GM12878 (cell line): ENCODE results near the gene NEGR1. TPM values are rescaled to one million over a fixed set of nuclear protein-coding genes. Genes with fewer than 3 reads are reported as not detected.

Source experiments
- ATAC-seq: fragments of 200-7000 bp; cut with Tn5 transposase; 3 replicates; pipeline ENCODE4 v1.9.1; 2020; ENCODE audit warnings: mild to moderate bottlenecking, moderate library complexity
- BruUV-seq: library from RNA; stranded (reverse); fragments of 400-500 nt; replicated peaks from 2 replicates; lab custom pipeline; 2021; lab: Mats Ljungman, UMichigan
- CTCF ChIA-PET: fragments of 300-600 bp; sonication (Branson Sonifier 250); formaldehyde crosslinking; extraction: SDS; loops from one replicate; lab custom pipeline; 2021; ENCODE audit warnings: inconsistent platforms; lab: Yijun Ruan, JAX
- POLR2A ChIA-PET: fragments of 350-600 bp; formaldehyde crosslinking; extraction: SDS; loops from one replicate; lab custom pipeline; 2021; ENCODE audit warnings: inconsistent platforms; lab: Charles Lee
- RAD21 ChIA-PET: fragments of 300-600 bp; sonication (Branson Sonifier 250); formaldehyde crosslinking; loops from one replicate; lab custom pipeline; 2023; ENCODE audit warnings: antibody characterized with exemption; ENCODE audit not compliant: unreplicated experiment; lab: Charles Lee
- SMC1A ChIA-PET: fragments of 300-600 bp; sonication (Branson Sonifier 250); formaldehyde crosslinking; loops from one replicate; lab custom pipeline; 2023; ENCODE audit not compliant: unreplicated experiment, uncharacterized antibody; lab: Charles Lee
- DNase-seq: peaks from one replicate; pipeline ENCODE4 v3.0.0-alpha.2; 2011; ENCODE audit warnings: low read depth, low spot score
- FAIRE-seq: peaks from 3 replicates; lab custom pipeline; 2011; peaks lifted over from hg19 to GRCh38; lab: Jason Lieb, UNC
- H2AFZ ChIP-seq: 2 replicates; pipeline ENCODE4 v1.6.0; 2011; ENCODE audit warnings: low read depth, low read length, control low read depth; ENCODE audit not compliant: control insufficient read depth
- H3K27ac ChIP-seq: 2 replicates; pipeline ENCODE4 v1.5.1; 2011; ENCODE audit warnings: control low read depth; ENCODE audit not compliant: control insufficient read depth, insufficient read depth
- H3K27me3 ChIP-seq, 2 experiments: replicated peaks in 1 of 2; 2 replicates each; pipeline versions ENCODE4 v1.6.0 to v1.6.1; 2011; ENCODE audit warnings: low read length in 1 of 2; ENCODE audit not compliant: control insufficient read depth in 2 of 2, insufficient read depth in 2 of 2
- H3K36me3 ChIP-seq, 2 experiments: 2 replicates each; pipeline ENCODE4 v1.5.1; 2011; ENCODE audit warnings: low read length in 1 of 2; ENCODE audit not compliant: control insufficient read depth in 2 of 2, insufficient read depth in 2 of 2
- H3K4me1 ChIP-seq: 2 replicates; pipeline ENCODE4 v1.6.1; 2011; ENCODE audit warnings: mild to moderate bottlenecking, low read length, moderate library complexity, mixed read lengths; ENCODE audit not compliant: control insufficient read depth, insufficient read depth
- H3K4me2 ChIP-seq: 2 replicates; pipeline ENCODE4 v1.6.0; 2011; ENCODE audit warnings: control low read depth; ENCODE audit not compliant: control insufficient read depth, insufficient read depth
- H3K4me3 ChIP-seq: fragments of 200-600 bp; sonication (generic); 2 replicates; pipeline ENCODE4 v1.5.1; 2016
- H3K79me2 ChIP-seq: 2 replicates; pipeline ENCODE4 v1.6.0; 2011; ENCODE audit warnings: low read length; ENCODE audit not compliant: control insufficient read depth, insufficient read depth
- H3K9ac ChIP-seq: 2 replicates; pipeline ENCODE4 v1.8.0; 2011; ENCODE audit warnings: low read length, control low read depth, mixed read lengths; ENCODE audit not compliant: control insufficient read depth, insufficient read depth
- H3K9me3 ChIP-seq: replicated peaks from 3 replicates; pipeline ENCODE4 v1.5.1; 2011; ENCODE audit warnings: mild to moderate bottlenecking, low read length; ENCODE audit not compliant: control insufficient read depth, insufficient read depth
- H4K20me1 ChIP-seq: 2 replicates; pipeline ENCODE4 v1.6.0; 2011; ENCODE audit not compliant: control insufficient read depth, insufficient read depth
- BCL11A ChIP-seq: IDR thresholded peaks from 2 replicates; pipeline ENCODE4 v1.6.1; 2011; ENCODE audit warnings: low read depth, low read length
- BCLAF1 ChIP-seq: fragments of 450-650 bp; IDR thresholded peaks from 2 replicates; pipeline ENCODE4 v1.6.1; 2017; ENCODE audit warnings: antibody characterized with exemption, mild to moderate bottlenecking, moderate library complexity
- ETV6 ChIP-seq, 2 experiments: fragments of 450-650 bp in 1 of 2; IDR thresholded peaks in 1 of 2; conservative IDR thresholded peaks in 1 of 2; 2 replicates each; pipeline ENCODE4 v1.6.1; 2014; ENCODE audit warnings: antibody characterized with exemption in 1 of 2, borderline replicate concordance in 1 of 2, low read depth in 1 of 2, mild to moderate bottlenecking in 1 of 2, moderate library complexity in 1 of 2
- HCFC1 ChIP-seq: fragments of 150-350 bp; IDR thresholded peaks from 2 replicates; pipeline ENCODE4 v1.6.1; 2014; ENCODE audit warnings: low read length
- IKZF1 ChIP-seq: fragments of 450-650 bp; conservative IDR thresholded peaks from 2 replicates; pipeline ENCODE4 v1.6.1; 2017; ENCODE audit warnings: antibody characterized with exemption, mild to moderate bottlenecking
- MTA3 ChIP-seq: IDR thresholded peaks from 2 replicates; pipeline ENCODE4 v1.6.1; 2012; ENCODE audit warnings: low read length, inconsistent platforms, borderline replicate concordance
- NFXL1 ChIP-seq: fragments of 450-650 bp; IDR thresholded peaks from 2 replicates; pipeline ENCODE4 v1.6.1; 2017; ENCODE audit warnings: antibody characterized with exemption, mild to moderate bottlenecking, borderline replicate concordance
- NRF1 ChIP-seq: conservative IDR thresholded peaks from 2 replicates; pipeline ENCODE4 v1.6.1; 2011; ENCODE audit warnings: mild to moderate bottlenecking, low read depth, low read length, improper control_type of control experiment
- PAX8 ChIP-seq: fragments of 450-650 bp; IDR thresholded peaks from 2 replicates; pipeline ENCODE4 v1.6.1; 2017; ENCODE audit warnings: mild to moderate bottlenecking, moderate library complexity
- POLR2AphosphoS5 ChIP-seq: IDR thresholded peaks from 2 replicates; pipeline ENCODE4 v1.6.1; 2011; ENCODE audit warnings: mild to moderate bottlenecking, low read length, inconsistent platforms
- RBBP5 ChIP-seq: fragments of 200-600 bp; sonication (generic); conservative IDR thresholded peaks from 2 replicates; pipeline ENCODE4 v1.6.1; 2016
- SIX5 ChIP-seq: IDR thresholded peaks from 2 replicates; pipeline ENCODE4 v1.6.1; 2011; ENCODE audit warnings: mild to moderate bottlenecking, low read depth, low read length, moderate library complexity; ENCODE audit not compliant: severe bottlenecking
- SP1 ChIP-seq: IDR thresholded peaks from one replicate; pipeline ENCODE4 v1.6.1; 2011; ENCODE audit warnings: low read depth, low read length
- SUPT20H ChIP-seq: IDR thresholded peaks from 2 replicates; pipeline ENCODE4 v1.6.1; 2011; ENCODE audit warnings: low read depth, mild to moderate bottlenecking, low read length, moderate library complexity, borderline replicate concordance; ENCODE audit not compliant: control insufficient read depth
- SUZ12 ChIP-seq: fragments of 200-600 bp; sonication (generic); IDR thresholded peaks from one replicate; pipeline ENCODE4 v1.6.1; 2018; ENCODE audit warnings: antibody characterized with exemption, mild to moderate bottlenecking; ENCODE audit not compliant: unreplicated experiment
- ZNF687 ChIP-seq: fragments of 450-650 bp; IDR thresholded peaks from 2 replicates; pipeline ENCODE4 v1.6.1; 2017; ENCODE audit warnings: mild to moderate bottlenecking, moderate library complexity
- ZZZ3 ChIP-seq: IDR thresholded peaks from 2 replicates; pipeline ENCODE4 v1.6.1; 2011; ENCODE audit warnings: low read depth; ENCODE audit not compliant: control insufficient read depth, insufficient read length
- WGBS: methylation state at CpG from one replicate; pipeline ENCODE4 v1.1.6; 2016; ENCODE audit warnings: low lambda C conversion rate; ENCODE audit not compliant: insufficient replicate concordance, insufficient coverage; ENCODE audit errors: missing lambda C conversion rate; 5-methylcytosine and 5-hydroxymethylcytosine counted together
- in situ Hi-C: fragments of 300-500 bp; cut with MboI; formaldehyde crosslinking; loops from 9 replicates; pipeline ENCODE4 v1.14.3; 2018; ENCODE audit warnings: mixed read lengths
- intact Hi-C: fragments of 100-400 bp; cut with micrococcal nuclease; formaldehyde crosslinking; loops from one replicate; pipeline ENCODE4 v1.14.2; 2022; ENCODE audit not compliant: unreplicated experiment
- polyA plus RNA-seq, 11 experiments: library from polyadenylated mRNA; depleted of rRNA in 4 of 11; unstranded in 6 of 11; stranded (reverse) in 5 of 11; fragments of >200 nt; fragmentation: Nextera tagmentation in 4 of 11; fragmentation: Illumina TruSeq in 1 of 11; extraction: Ambion mirVana in 4 of 11; extraction: Trizol in 1 of 11; gene quantifications; 1 replicate in 1 of 11; 2 replicates in 10 of 11; pipeline versions ENCODE4 v1.2.1 to v1.2.3, GENCODE V29; 2011 to 2016; ENCODE audit warnings: inconsistent platforms in 2 of 11, missing spikeins in 2 of 11, low read depth in 1 of 11
- total RNA-seq, 4 experiments: library from RNA; depleted of rRNA in 3 of 4; stranded (reverse); fragments of >200 nt in 3 of 4; fragmentation: Illumina TruSeq in 1 of 4; extraction: Trizol in 1 of 4; gene quantifications; 2 replicates each; pipeline versions ENCODE4 v1.2.1 to v1.2.3, GENCODE V29; 2013 to 2021

Gene NEGR1
- total and polyA plus RNA-seq, 10 of the 15 experiments (the other 5 are each of a cell fraction or from before 2014, with no cell fraction given), result under 0.01 to 0.03 (median 0.01) TPM; not detected in 7

GRCh38 chr1:71638081-71638766, 644.1 kb downstream of the NEGR1 start (continued):
- no peak for TF ChIP-seq SUPT20H
- TF ChIP-seq POLR2AphosphoS5, result no peak
- no peak for TF ChIP-seq BCL11A

- no peak overlapping the region for H3K9ac ChIP-seq
- no peaks in the 10 kb centered on the region for H3K36me3 ChIP-seq
- in situ Hi-C loops (no loop called here), intact Hi-C loops (no loop called here)
- no peak overlapping the region for H2AFZ ChIP-seq
- ChIA-PET POLR2A (no interaction called here), CTCF (no interaction called here), SMC1A (no interaction called here), RAD21 (no interaction called here)
- H4K20me1 ChIP-seq, result no peaks in the 10 kb centered on the region
- no peak overlapping the region for H3K4me2 ChIP-seq
- BruUV-seq, result no TSS peak
- no peak overlapping the region for H3K27ac ChIP-seq
- no peaks in the 10 kb centered on the region for H3K4me1 ChIP-seq
- no peaks in the 10 kb centered on the region for H3K27me3 ChIP-seq
- no peaks in the 10 kb centered on the region for H3K9me3 ChIP-seq
- DNase-seq, result no peak
- 15% methylated on average over 2 of the region's 2 CpGs for WGBS
- H3K4me3 ChIP-seq, result no peak overlapping the region
- no peak for ATAC-seq
- no peaks in the 10 kb centered on the region for H3K79me2 ChIP-seq
- FAIRE-seq, result no peak
- no peak for TF ChIP-seq ZNF687
- no peak for TF ChIP-seq RBBP5
- TF ChIP-seq MTA3, result no peak
- no peak for TF ChIP-seq PAX8
- no peak for TF ChIP-seq SIX5
- TF ChIP-seq ETV6 (conservative IDR thresholded peaks at IDR 0.05 in 1 of 2, IDR thresholded peaks at IDR 0.05 in 1 of 2; ENCODE audit: borderline replicate concordance in 1 of 2, low read depth in 1 of 2), result no peak
- TF ChIP-seq HCFC1, result no peak
- TF ChIP-seq NFXL1, result no peak
- TF ChIP-seq ZZZ3, result no peak
- no peak for TF ChIP-seq IKZF1
- TF ChIP-seq BCLAF1, result no peak
- TF ChIP-seq SUZ12, result no peak
- TF ChIP-seq NRF1, result no peak
- no peak for TF ChIP-seq SP1
Observed at GRCh38 chr1:71635568-71635967, 646.8 kb downstream of the NEGR1 start.
